ENCODE measurements around the gene NKX1-2.

Gene NKX1-2

GRCh38 chr10:124450012-124450782 is at the start of gene NKX1-2:
Gene NKX1-2, minus strand, starts transcription at chr10:124450035. Its CDS starts 92 bp downstream, at chr10:124449943.
- peak; percentile 47 for DNase-seq

GRCh38 chr10:124498056-124498455 is 48.2 kb upstream of the NKX1-2 start:
- no peak for DNase-seq

- DNase-seq = no peak
These were observed 47.5 kb upstream of the NKX1-2 start for GRCh38 chr10:124497196-124497881.

GRCh38 chr10:124496620-124497019 is 46.8 kb upstream of the NKX1-2 start:
- DNase-seq = no peak

GRCh38 chr10:124496150-124496549 is 46.3 kb upstream of the NKX1-2 start:
- DNase-seq = no peak

GRCh38 chr10:124495725-124496124 is 45.9 kb upstream of the NKX1-2 start:
- no peak for DNase-seq

- no peak for DNase-seq
These were observed 45.3 kb upstream of the NKX1-2 start for GRCh38 chr10:124495162-124495561.

- DNase-seq = no peak
These were observed 44.4 kb upstream of the NKX1-2 start for GRCh38 chr10:124494046-124494807.

- no peak for DNase-seq
These were observed 43.5 kb upstream of the NKX1-2 start for GRCh38 chr10:124493214-124493882.

- DNase-seq = no peak
These were observed 42.4 kb upstream of the NKX1-2 start for GRCh38 chr10:124492266-124492665.

GRCh38 chr10:124491105-124491504 is 41.3 kb upstream of the NKX1-2 start:
- DNase-seq = no peak

- no peak for DNase-seq
These were observed 36.8 kb upstream of the NKX1-2 start for GRCh38 chr10:124486635-124487034.

- no peak for DNase-seq
These were observed 34.8 kb upstream of the NKX1-2 start for GRCh38 chr10:124484661-124485060.

GRCh38 chr10:124484031-124484430 is 34.2 kb upstream of the NKX1-2 start:
- DNase-seq = no peak

GRCh38 chr10:124482876-124483275 is 33.0 kb upstream of the NKX1-2 start:
- DNase-seq = no peak

- no peak for DNase-seq
These were observed 32.5 kb upstream of the NKX1-2 start for GRCh38 chr10:124482236-124482800.

- no peak for DNase-seq
These were observed 31.9 kb upstream of the NKX1-2 start for GRCh38 chr10:124481717-124482116.

GRCh38 chr10:124480860-124481259 is 31.0 kb upstream of the NKX1-2 start:
- no peak for DNase-seq

- DNase-seq = no peak
These were observed 28.7 kb upstream of the NKX1-2 start for GRCh38 chr10:124478515-124478914.

- no peak for DNase-seq
These were observed 28.0 kb upstream of the NKX1-2 start for GRCh38 chr10:124477614-124478363.

- DNase-seq = no peak
These were observed 26.3 kb upstream of the NKX1-2 start for GRCh38 chr10:124476043-124476725.

Data from right forelimb (tissue), 1 donor.